Hepatocyte (in vitro differentiated cells): ENCODE data around the gene SLC16A8.

Source experiments
- EZH2phosphoT487 ChIP-seq: fragments of 200-600 bp; sonication (generic); IDR thresholded peaks from one replicate; pipeline ENCODE4 v1.6.1; 2018; ENCODE audit warnings: antibody characterized with exemption, mild to moderate bottlenecking, low read depth, moderate library complexity; ENCODE audit not compliant: unreplicated experiment, severe bottlenecking
- TF ChIP-seq, protein P1 (sequence below): fragments of 200-600 bp; sonication (generic); IDR thresholded peaks from 2 replicates; pipeline ENCODE4 v1.5.1; 2016; ENCODE audit warnings: antibody characterized with exemption, mild to moderate bottlenecking; ENCODE audit not compliant: poor library complexity

DNA sequence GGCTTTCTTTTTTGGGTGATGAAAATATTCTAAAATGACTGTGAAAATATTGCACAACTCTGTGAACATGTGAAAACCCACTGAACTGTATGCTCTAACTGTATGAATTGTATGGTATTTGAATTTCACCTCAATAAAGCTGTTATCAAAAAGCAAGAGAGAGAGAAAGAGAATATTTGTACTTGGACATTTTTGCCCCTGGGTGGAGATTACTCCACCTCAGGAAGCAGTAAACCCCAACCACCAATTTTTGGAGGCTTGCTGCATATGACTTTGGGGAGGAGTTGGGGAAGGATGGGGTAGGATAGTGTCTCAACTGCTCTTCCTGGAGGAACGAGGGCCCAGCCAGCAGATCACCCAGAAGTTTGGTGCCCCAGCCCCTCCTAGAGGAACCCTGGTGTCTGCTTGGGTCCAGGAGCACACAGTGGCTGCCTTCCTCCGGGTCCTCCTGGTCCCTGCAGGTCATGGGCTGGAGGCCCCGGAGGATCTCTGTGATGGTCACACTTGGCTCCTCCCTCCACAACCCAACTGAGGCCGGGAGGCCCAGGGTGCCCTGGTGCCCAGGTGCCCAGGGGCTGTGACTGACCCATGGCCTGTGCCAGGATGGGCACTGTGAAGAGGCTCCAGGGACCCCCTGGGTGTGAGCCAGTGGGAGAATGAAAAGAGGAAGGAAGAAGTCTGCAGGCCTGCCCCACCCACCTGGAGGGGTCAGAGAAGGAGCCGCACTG, 42.1 kb downstream of the SLC16A8 start:
- TF ChIP-seq, protein P1, sequence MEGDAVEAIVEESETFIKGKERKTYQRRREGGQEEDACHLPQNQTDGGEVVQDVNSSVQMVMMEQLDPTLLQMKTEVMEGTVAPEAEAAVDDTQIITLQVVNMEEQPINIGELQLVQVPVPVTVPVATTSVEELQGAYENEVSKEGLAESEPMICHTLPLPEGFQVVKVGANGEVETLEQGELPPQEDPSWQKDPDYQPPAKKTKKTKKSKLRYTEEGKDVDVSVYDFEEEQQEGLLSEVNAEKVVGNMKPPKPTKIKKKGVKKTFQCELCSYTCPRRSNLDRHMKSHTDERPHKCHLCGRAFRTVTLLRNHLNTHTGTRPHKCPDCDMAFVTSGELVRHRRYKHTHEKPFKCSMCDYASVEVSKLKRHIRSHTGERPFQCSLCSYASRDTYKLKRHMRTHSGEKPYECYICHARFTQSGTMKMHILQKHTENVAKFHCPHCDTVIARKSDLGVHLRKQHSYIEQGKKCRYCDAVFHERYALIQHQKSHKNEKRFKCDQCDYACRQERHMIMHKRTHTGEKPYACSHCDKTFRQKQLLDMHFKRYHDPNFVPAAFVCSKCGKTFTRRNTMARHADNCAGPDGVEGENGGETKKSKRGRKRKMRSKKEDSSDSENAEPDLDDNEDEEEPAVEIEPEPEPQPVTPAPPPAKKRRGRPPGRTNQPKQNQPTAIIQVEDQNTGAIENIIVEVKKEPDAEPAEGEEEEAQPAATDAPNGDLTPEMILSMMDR = no peak
- TF ChIP-seq EZH2phosphoT487 = no peak
